ENCODE measurements around the gene ATXN1.

DNA sequence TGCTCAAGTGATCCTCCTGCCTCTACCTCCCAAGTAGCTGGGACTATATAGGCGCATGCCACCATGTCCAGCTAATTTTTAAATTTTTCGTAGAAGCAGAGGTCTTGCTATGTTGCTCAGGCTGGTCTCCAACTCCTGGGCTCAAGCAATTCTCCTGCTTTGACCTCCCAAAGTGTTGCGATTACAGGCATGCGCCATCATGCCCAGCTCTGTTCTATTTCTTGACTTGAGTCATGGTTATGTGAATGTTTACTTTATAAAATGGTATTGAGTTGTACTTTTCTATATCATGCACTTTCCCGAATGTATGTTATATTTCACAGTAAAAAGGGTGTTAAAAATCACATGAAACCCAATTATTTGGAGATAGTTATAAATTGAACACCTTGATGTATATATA lies 17.3 kb upstream of the ATXN1 start:
- TF ChIP-seq, protein P1, sequence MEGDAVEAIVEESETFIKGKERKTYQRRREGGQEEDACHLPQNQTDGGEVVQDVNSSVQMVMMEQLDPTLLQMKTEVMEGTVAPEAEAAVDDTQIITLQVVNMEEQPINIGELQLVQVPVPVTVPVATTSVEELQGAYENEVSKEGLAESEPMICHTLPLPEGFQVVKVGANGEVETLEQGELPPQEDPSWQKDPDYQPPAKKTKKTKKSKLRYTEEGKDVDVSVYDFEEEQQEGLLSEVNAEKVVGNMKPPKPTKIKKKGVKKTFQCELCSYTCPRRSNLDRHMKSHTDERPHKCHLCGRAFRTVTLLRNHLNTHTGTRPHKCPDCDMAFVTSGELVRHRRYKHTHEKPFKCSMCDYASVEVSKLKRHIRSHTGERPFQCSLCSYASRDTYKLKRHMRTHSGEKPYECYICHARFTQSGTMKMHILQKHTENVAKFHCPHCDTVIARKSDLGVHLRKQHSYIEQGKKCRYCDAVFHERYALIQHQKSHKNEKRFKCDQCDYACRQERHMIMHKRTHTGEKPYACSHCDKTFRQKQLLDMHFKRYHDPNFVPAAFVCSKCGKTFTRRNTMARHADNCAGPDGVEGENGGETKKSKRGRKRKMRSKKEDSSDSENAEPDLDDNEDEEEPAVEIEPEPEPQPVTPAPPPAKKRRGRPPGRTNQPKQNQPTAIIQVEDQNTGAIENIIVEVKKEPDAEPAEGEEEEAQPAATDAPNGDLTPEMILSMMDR (IDR thresholded peaks at IDR 0.05; ENCODE audit: insufficient read depth, low read length): no peak
- TF ChIP-seq, protein P2, sequence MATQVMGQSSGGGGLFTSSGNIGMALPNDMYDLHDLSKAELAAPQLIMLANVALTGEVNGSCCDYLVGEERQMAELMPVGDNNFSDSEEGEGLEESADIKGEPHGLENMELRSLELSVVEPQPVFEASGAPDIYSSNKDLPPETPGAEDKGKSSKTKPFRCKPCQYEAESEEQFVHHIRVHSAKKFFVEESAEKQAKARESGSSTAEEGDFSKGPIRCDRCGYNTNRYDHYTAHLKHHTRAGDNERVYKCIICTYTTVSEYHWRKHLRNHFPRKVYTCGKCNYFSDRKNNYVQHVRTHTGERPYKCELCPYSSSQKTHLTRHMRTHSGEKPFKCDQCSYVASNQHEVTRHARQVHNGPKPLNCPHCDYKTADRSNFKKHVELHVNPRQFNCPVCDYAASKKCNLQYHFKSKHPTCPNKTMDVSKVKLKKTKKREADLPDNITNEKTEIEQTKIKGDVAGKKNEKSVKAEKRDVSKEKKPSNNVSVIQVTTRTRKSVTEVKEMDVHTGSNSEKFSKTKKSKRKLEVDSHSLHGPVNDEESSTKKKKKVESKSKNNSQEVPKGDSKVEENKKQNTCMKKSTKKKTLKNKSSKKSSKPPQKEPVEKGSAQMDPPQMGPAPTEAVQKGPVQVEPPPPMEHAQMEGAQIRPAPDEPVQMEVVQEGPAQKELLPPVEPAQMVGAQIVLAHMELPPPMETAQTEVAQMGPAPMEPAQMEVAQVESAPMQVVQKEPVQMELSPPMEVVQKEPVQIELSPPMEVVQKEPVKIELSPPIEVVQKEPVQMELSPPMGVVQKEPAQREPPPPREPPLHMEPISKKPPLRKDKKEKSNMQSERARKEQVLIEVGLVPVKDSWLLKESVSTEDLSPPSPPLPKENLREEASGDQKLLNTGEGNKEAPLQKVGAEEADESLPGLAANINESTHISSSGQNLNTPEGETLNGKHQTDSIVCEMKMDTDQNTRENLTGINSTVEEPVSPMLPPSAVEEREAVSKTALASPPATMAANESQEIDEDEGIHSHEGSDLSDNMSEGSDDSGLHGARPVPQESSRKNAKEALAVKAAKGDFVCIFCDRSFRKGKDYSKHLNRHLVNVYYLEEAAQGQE (IDR thresholded peaks at IDR 0.05; ENCODE audit: insufficient replicate concordance, low read depth): no peak
- TF ChIP-seq POLR2AphosphoS5 (IDR thresholded peaks at IDR 0.05; ENCODE audit: low read depth): no peak

All from HL-60 (cell line).